HepG2 (cell line): ENCODE results near the gene CHRNB4. TPM values are rescaled to one million over a fixed set of nuclear protein-coding genes. Genes with fewer than 3 reads are reported as not detected.

ENCODE experiments used
- ATAC-seq: fragments of 200-7000 bp; cut with Tn5 transposase; 3 replicates; pipeline ENCODE4 v1.9.1; 2020; ENCODE audit warnings: mild to moderate bottlenecking, moderate library complexity
- BruUV-seq: library from RNA; stranded (reverse); fragments of 400-500 nt; replicated peaks from 2 replicates; lab custom pipeline; 2021; lab: Mats Ljungman, UMichigan
- CTCF ChIA-PET: fragments of 300-600 bp; formaldehyde crosslinking; extraction: SDS; loops from one replicate; lab custom pipeline; 2021; ENCODE audit warnings: low total read pairs, inconsistent platforms, low intra/inter-chr PET ratio; lab: Yijun Ruan, JAX
- POLR2A ChIA-PET: fragments of 350-600 bp; sonication (Branson Sonifier 250); formaldehyde crosslinking; loops from one replicate; lab custom pipeline; 2020; ENCODE audit warnings: antibody characterized with exemption, inconsistent platforms; lab: Yijun Ruan, JAX
- DNase-seq: peaks from one replicate; pipeline ENCODE4 v3.0.0-alpha.2; 2015; ENCODE audit warnings: low spot score
- FAIRE-seq: peaks from 3 replicates; lab custom pipeline; 2011; peaks lifted over from hg19 to GRCh38; lab: Jason Lieb, UNC
- H2AFZ ChIP-seq: one replicate; pipeline ENCODE4 v1.6.1; 2011; ENCODE audit warnings: low read length, inconsistent platforms
- H3K27ac ChIP-seq: fragments of 300-600 bp; 3 replicates; pipeline ENCODE4 v1.8.0; 2011; ENCODE audit warnings: mixed run types, mild to moderate bottlenecking, mixed read lengths, low read length, inconsistent platforms; ENCODE audit not compliant: insufficient read depth; ENCODE audit errors: extremely low read length
- H3K27me3 ChIP-seq, 2 experiments: fragments of 200-600 bp in 1 of 2; 2 replicates in 1 of 2; 3 replicates in 1 of 2; pipeline versions ENCODE4 v1.6.0 to v1.8.0; 2011; ENCODE audit warnings: low read length in 2 of 2, mild to moderate bottlenecking in 2 of 2, moderate library complexity in 2 of 2, inconsistent platforms in 1 of 2; ENCODE audit not compliant: insufficient read depth in 2 of 2, control insufficient read depth in 1 of 2
- H3K36me3 ChIP-seq, 2 experiments: fragments of 200-600 bp in 1 of 2; replicated peaks in 1 of 2; 2 replicates in 1 of 2; 3 replicates in 1 of 2; pipeline versions ENCODE4 v1.5.1 to v1.8.0; 2011; ENCODE audit warnings: low read length in 2 of 2, inconsistent platforms in 1 of 2; ENCODE audit not compliant: insufficient read depth in 2 of 2, control insufficient read depth in 1 of 2
- H3K4me1 ChIP-seq: 2 replicates; pipeline ENCODE4 v1.5.1; 2012; ENCODE audit warnings: low read length, inconsistent platforms; ENCODE audit not compliant: insufficient read depth
- H3K4me2 ChIP-seq: 2 replicates; pipeline ENCODE4 v1.6.0; 2011; ENCODE audit warnings: low read depth, low read length, inconsistent platforms
- H3K4me3 ChIP-seq, 3 experiments: fragments of 200-600 bp in 1 of 3; sonication (generic), shearing (Covaris generic) in 1 of 3; replicated peaks in 1 of 3; 2 replicates each; pipeline ENCODE4 v1.5.1; 2011 to 2016; ENCODE audit warnings: low read length in 3 of 3, inconsistent platforms in 2 of 3, low read depth in 2 of 3, mild to moderate bottlenecking in 2 of 3, control low read depth in 1 of 3, mixed read lengths in 1 of 3; ENCODE audit not compliant: insufficient read depth in 1 of 3
- H3K79me2 ChIP-seq: one replicate; pipeline ENCODE4 v1.6.1; 2011; ENCODE audit warnings: low read length, inconsistent platforms; ENCODE audit not compliant: insufficient read depth
- H3K9ac ChIP-seq: 2 replicates; pipeline ENCODE4 v1.6.0; 2011; ENCODE audit warnings: mild to moderate bottlenecking, low read depth, low read length, inconsistent platforms; ENCODE audit not compliant: insufficient read depth
- H3K9me3 ChIP-seq: 2 replicates; pipeline ENCODE4 v1.5.1; 2012; ENCODE audit warnings: mild to moderate bottlenecking, low read length
- H4K20me1 ChIP-seq: 2 replicates; pipeline ENCODE4 v1.6.0; 2011; ENCODE audit warnings: inconsistent platforms, mild to moderate bottlenecking, low read length, moderate library complexity; ENCODE audit not compliant: insufficient read depth
- CREBL2 ChIP-seq: sonication (generic); formaldehyde crosslinking; IDR thresholded peaks from 2 replicates; pipeline ENCODE4 v1.8.1; 2023; ENCODE audit warnings: missing genetic modification reagents, mild to moderate bottlenecking, borderline replicate concordance
- CREM ChIP-seq, 2 experiments: sonication (generic) in 1 of 2; formaldehyde crosslinking in 1 of 2; IDR thresholded peaks; 2 replicates each; pipeline versions ENCODE4 v1.4.0 to v1.6.1; 2016 to 2020; ENCODE audit warnings: antibody characterized with exemption in 1 of 2, mild to moderate bottlenecking in 1 of 2, missing genetic modification reagents in 1 of 2
- EEA1 ChIP-seq: sonication (generic); formaldehyde crosslinking; IDR thresholded peaks from 2 replicates; pipeline ENCODE4 v1.5.1; 2020; ENCODE audit warnings: mild to moderate bottlenecking, missing genetic modification reagents, borderline replicate concordance
- ELF1 ChIP-seq: sonication (generic); formaldehyde crosslinking; IDR thresholded peaks from 2 replicates; pipeline ENCODE4 v1.4.0; 2020; ENCODE audit warnings: missing genetic modification reagents
- PHF21A ChIP-seq: sonication (generic); formaldehyde crosslinking; IDR thresholded peaks from 2 replicates; pipeline ENCODE4 v1.5.0; 2020; ENCODE audit warnings: mild to moderate bottlenecking, missing genetic modification reagents
- SMARCC2 ChIP-seq: fragments of 450-650 bp; IDR thresholded peaks from 2 replicates; pipeline ENCODE4 v1.6.1; 2017; ENCODE audit warnings: antibody characterized with exemption, mild to moderate bottlenecking
- TCF12 ChIP-seq, 2 experiments: fragments of 450-650 bp in 1 of 2; sonication (generic) in 1 of 2; formaldehyde crosslinking in 1 of 2; IDR thresholded peaks; 2 replicates each; pipeline versions ENCODE4 v1.6.1 to v1.8.0; 2017 to 2022; ENCODE audit warnings: antibody characterized with exemption in 1 of 2, mild to moderate bottlenecking in 1 of 2, missing genetic modification reagents in 1 of 2, moderate library complexity in 1 of 2
- ZMYM4 ChIP-seq: sonication (generic); formaldehyde crosslinking; IDR thresholded peaks from 2 replicates; pipeline ENCODE4 v1.8.1; 2023; ENCODE audit warnings: mild to moderate bottlenecking, missing genetic modification reagents
- ZNF10 ChIP-seq: sonication (generic); formaldehyde crosslinking; IDR thresholded peaks from 2 replicates; pipeline ENCODE4 v1.4.0; 2020; ENCODE audit warnings: mild to moderate bottlenecking, low read depth, missing genetic modification reagents, borderline replicate concordance
- ZNF121 ChIP-seq: sonication (generic); formaldehyde crosslinking; IDR thresholded peaks from 2 replicates; pipeline ENCODE4 v1.5.0; 2020; ENCODE audit warnings: mild to moderate bottlenecking, missing genetic modification reagents
- ZNF234 ChIP-seq: sonication (generic); formaldehyde crosslinking; conservative IDR thresholded peaks from 2 replicates; pipeline ENCODE4 v1.5.1; 2020; ENCODE audit warnings: mild to moderate bottlenecking, missing genetic modification reagents
- ZNF709 ChIP-seq: sonication (generic); formaldehyde crosslinking; IDR thresholded peaks from 2 replicates; pipeline ENCODE4 v1.5.0; 2020; ENCODE audit warnings: mild to moderate bottlenecking, missing genetic modification reagents
- ZNF841 ChIP-seq: sonication (generic); formaldehyde crosslinking; IDR thresholded peaks from 2 replicates; pipeline ENCODE4 v1.8.1; 2023; ENCODE audit warnings: missing genetic modification reagents, borderline replicate concordance
- WGBS: methylation state at CpG from one replicate; pipeline ENCODE4 v1.1.6; 2017; ENCODE audit warnings: low lambda C conversion rate; 5-methylcytosine and 5-hydroxymethylcytosine counted together
- in situ Hi-C: cut with HindIII; loops from 2 replicates; pipeline ENCODE4 v1.10.0; 2017; ENCODE audit warnings: low pct_unique_long_range_greater_than_20kb; ENCODE audit not compliant: extremely low pct_ligation_motif_present
- intact Hi-C: fragments of 100-400 bp; cut with micrococcal nuclease; formaldehyde crosslinking; loops from one replicate; pipeline ENCODE4 v1.10.0; 2022; ENCODE audit not compliant: unreplicated experiment
- polyA plus RNA-seq, 8 experiments: library from polyadenylated mRNA; depleted of rRNA in 3 of 8; stranded (reverse) in 7 of 8; unstranded in 1 of 8; fragments of >200 nt; fragmentation: Illumina TruSeq in 4 of 8; extraction: Trizol in 4 of 8; gene quantifications; 2 replicates each; pipeline versions ENCODE4 v1.2.1 to v1.2.3, GENCODE V29; 2011 to 2016; ENCODE audit warnings: low read depth in 4 of 8, missing spikeins in 1 of 8, mixed read lengths in 1 of 8; ENCODE audit not compliant: insufficient read depth in 1 of 8
- total RNA-seq, 5 experiments: library from RNA; depleted of rRNA; stranded (reverse); fragments of >200 nt; fragmentation: Illumina TruSeq; extraction: Trizol; gene quantifications; 2 replicates each; pipeline ENCODE4 v1.2.3, GENCODE V29; 2016; ENCODE audit warnings: low read depth in 1 of 5

The CHRNB4 gene
- total and polyA plus RNA-seq, 2 of the 13 experiments (the other 11 are each of a cell fraction or from before 2014, with no cell fraction given), result not detected

GRCh38 chr15:78637776-78638435 is 3.1 kb downstream of the CHRNB4 start:
- POLR2A ChIA-PET, result no interaction called here
- 0% methylated on average over 1 of the region's 4 CpGs for WGBS
- CTCF ChIA-PET, result interaction anchor here (1.1 to 1.6 kb wide), 4 partner anchors 20 to 113 kb away, joined by 3 to 27 read pairs (median 6); no protein-coding TSS in a partner anchor

GRCh38 chr15:78636378-78636859 is 4.6 kb downstream of the CHRNB4 start:
- Histone ChIP-seq H3K9ac (no peak overlapping the region), H2AFZ (no peak overlapping the region)
- no TSS peak for BruUV-seq

More at GRCh38 chr15:78637776-78638435, 3.1 kb downstream of the CHRNB4 start:
- Histone ChIP-seq H3K9me3 (no peaks in the 10 kb centered on the region), H3K27me3 (peaks cover 0 to 10% of the 10 kb centered on the region in 2 experiments; a peak in 2 of 5 replicates), H3K27ac (no peak overlapping the region), H3K9ac (no peak overlapping the region), H3K79me2 (no peaks in the 10 kb centered on the region), H3K4me2 (no peak overlapping the region), H3K4me1 (no peaks in the 10 kb centered on the region), H3K4me3 (no peak overlapping the region), H3K36me3 (no peaks in the 10 kb centered on the region), H2AFZ (no peak overlapping the region), H4K20me1 (no peaks in the 10 kb centered on the region)
- no peak for FAIRE-seq
- DNase-seq, result no peak
- in situ Hi-C loops (loop anchor here (5.0 kb wide), 1 partner anchor 69 kb away; no protein-coding TSS in a partner anchor), intact Hi-C loops (loop anchor here (1.0 kb wide), 1 partner anchor 71 kb away; no protein-coding TSS in a partner anchor)
- no TSS peak for BruUV-seq
- TF ChIP-seq CREM (IDR thresholded peaks at IDR 0.05), result no peak
- TF ChIP-seq CREM (CRISPR knock-in tag; IDR thresholded peaks at IDR 0.05), result no peak
- TF ChIP-seq ZNF10 (CRISPR knock-in tag), result no peak
- TF ChIP-seq EEA1 (CRISPR knock-in tag), result no peak
- no peak for TF ChIP-seq ZNF709 (CRISPR knock-in tag)
- TF ChIP-seq ELF1, result no peak
- no peak for TF ChIP-seq ZNF841
- no peak for ATAC-seq

More at GRCh38 chr15:78636378-78636859, 4.6 kb downstream of the CHRNB4 start:
- Histone ChIP-seq H3K79me2 (no peaks in the 10 kb centered on the region), H4K20me1 (no peaks in the 10 kb centered on the region), H3K4me2 (no peak overlapping the region), H3K27ac (no peak overlapping the region), H3K4me3 (no peak overlapping the region), H3K36me3 (no peaks in the 10 kb centered on the region), H3K4me1 (no peaks in the 10 kb centered on the region), H3K27me3 (peaks cover 0 to 13% of the 10 kb centered on the region in 2 experiments; a peak in 2 of 5 replicates), H3K9me3 (no peaks in the 10 kb centered on the region)
- CTCF ChIA-PET, result no interaction called here
- intact Hi-C loops, result no loop called here
- FAIRE-seq (no peak), DNase-seq (no peak), ATAC-seq (no peak)
- in situ Hi-C loops, result loop anchor here (5.0 kb wide), 1 partner anchor 71 kb away; no protein-coding TSS in a partner anchor
- WGBS, result 17% methylated on average over 2 of the region's 2 CpGs
- TF ChIP-seq SMARCC2, result no peak
- peak; percentile 53; the same call in 1 of the 2 replicates for TF ChIP-seq ZNF121 (CRISPR knock-in tag)
- TF ChIP-seq CREBL2 (CRISPR knock-in tag), result no peak
- no peak for TF ChIP-seq TCF12 (IDR thresholded peaks at IDR 0.05)
- TF ChIP-seq TCF12 (CRISPR knock-in tag; IDR thresholded peaks at IDR 0.05), result no peak
- TF ChIP-seq ZNF234, result no peak
- no peak for TF ChIP-seq ZMYM4 (CRISPR knock-in tag)
- TF ChIP-seq PHF21A (CRISPR knock-in tag), result no peak
- POLR2A ChIA-PET, result no interaction called here
